ENCODE results near the gene MAPK8IP1.

Gene MAPK8IP1

GRCh38 chr11:45918962-45919675 lies 33.7 kb downstream of the MAPK8IP1 start:
- ChIA-PET CTCF (interaction anchor here (1.3 kb wide), 1 partner anchor 21 kb away, joined by 3 read pairs; no protein-coding TSS in a partner anchor), POLR2A (ENCODE audit: low non-redundant PET) (no interaction called here)
- TF ChIP-seq CTCF (conservative IDR thresholded peaks at IDR 0.05; ENCODE audit: low read depth), result no peak
- H3K27ac ChIP-seq, result peak overlapping the region; percentile 100
- no peak for DNase-seq (ENCODE audit: low spot score)

- DNase-seq (ENCODE audit: low spot score), result no peak
- POLR2A ChIA-PET (ENCODE audit: low non-redundant PET), result interaction anchor here (0.8 kb wide), 1 partner anchor 73 kb away, joined by 3 read pairs; no protein-coding TSS in a partner anchor
Measured at GRCh38 chr11:45919806-45920530, 34.5 kb downstream of the MAPK8IP1 start.

GRCh38 chr11:45920531-45921477 lies 35.4 kb downstream of the MAPK8IP1 start:
- no peak for DNase-seq (ENCODE audit: low spot score)
- TF ChIP-seq CTCF (conservative IDR thresholded peaks at IDR 0.05; ENCODE audit: low read depth), result no peak
- ChIA-PET POLR2A (ENCODE audit: low non-redundant PET) (interaction anchor here (0.8 kb wide), 1 partner anchor 74 kb away, joined by 3 read pairs; no protein-coding TSS in a partner anchor), CTCF (no interaction called here)
- peak overlapping the region; percentile 100 for H3K27ac ChIP-seq

More at GRCh38 chr11:45919806-45920530, 34.5 kb downstream of the MAPK8IP1 start:
- no peak for TF ChIP-seq CTCF (conservative IDR thresholded peaks at IDR 0.05; ENCODE audit: low read depth)
- CTCF ChIA-PET, result no interaction called here
- H3K27ac ChIP-seq, result peak overlapping the region; percentile 100

GRCh38 chr11:45921561-45922424 lies 36.3 kb downstream of the MAPK8IP1 start:
- POLR2A ChIA-PET (ENCODE audit: low non-redundant PET), result interaction anchor here (0.6 kb wide), 1 partner anchor 9 kb away, joined by 4 read pairs; no protein-coding TSS in a partner anchor
- CTCF ChIA-PET, result interaction anchor here (0.8 kb wide), 1 partner anchor 9 kb away, joined by 6 read pairs; no protein-coding TSS in a partner anchor
- TF ChIP-seq CTCF (conservative IDR thresholded peaks at IDR 0.05; ENCODE audit: low read depth), result no peak
- DNase-seq (ENCODE audit: low spot score), result no peak
- H3K27ac ChIP-seq, result peak overlapping the region; percentile 100

- DNase-seq (ENCODE audit: low spot score), result peak; percentile 84
- TF ChIP-seq CTCF (conservative IDR thresholded peaks at IDR 0.05; ENCODE audit: low read depth), result no peak
- POLR2A ChIA-PET (ENCODE audit: low non-redundant PET), result interaction anchor here (0.6 kb wide), 1 partner anchor 9 kb away, joined by 4 read pairs; no protein-coding TSS in a partner anchor
- CTCF ChIA-PET, result interaction anchor here (0.8 to 1.9 kb wide), 4 partner anchors 8 to 50 kb away, joined by 3 to 7 read pairs (median 4); no protein-coding TSS in a partner anchor
- H3K27ac ChIP-seq, result peak within 1 kb of the TSS; percentile 100
Measured at GRCh38 chr11:45922425-45923082, 37.1 kb downstream of the MAPK8IP1 start, which contains the start of gene LARGE2. TSS of gene LARGE2 (plus strand) at chr11:45922656. CDS start at chr11:45922883, 227 bp downstream.

Data from RWPE1 (cell line).